Measurements from ENCODE around the gene KAZN. TPM values are rescaled to one million over a fixed set of nuclear protein-coding genes. Genes with fewer than 3 reads are reported as not detected.

Gene KAZN
- polyA plus RNA-seq, 1 donor from 2014 or later = 20.6 TPM

GRCh38 chr1:14679027-14679688 is 80.7 kb downstream of the KAZN start:
- Histone ChIP-seq H3K27ac (ENCODE audit: low read length) (no peak overlapping the region), H3K36me3 (ENCODE audit: insufficient read depth, low read length) (no peaks in the 10 kb centered on the region), H4K20me1 (ENCODE audit: insufficient read depth) (no peaks in the 10 kb centered on the region), H3K27me3 (ENCODE audit: insufficient read depth, low read depth, low read length) (no peaks in the 10 kb centered on the region), H3K4me2 (ENCODE audit: low read length) (no peak overlapping the region), H3K79me2 (replicated peaks; ENCODE audit: insufficient read depth, low read length) (peaks cover 23% of the 10 kb centered on the region), H3F3A (ENCODE audit: insufficient read depth, low read length, poor library complexity, severe bottlenecking) (no peaks in the 10 kb centered on the region), H2AFZ (ENCODE audit: low read depth, low read length) (no peak overlapping the region), H3K9me3 (ENCODE audit: low read length) (peaks cover 6% of the 10 kb centered on the region), H3K9ac (ENCODE audit: low read length) (no peak overlapping the region), H3K4me3 (ENCODE audit: low read length) (no peak overlapping the region), H3K9me2 (ENCODE audit: insufficient read depth, low read length) (no peaks in the 10 kb centered on the region)
- TF ChIP-seq REST (IDR thresholded peaks at IDR 0.05; ENCODE audit: borderline replicate concordance) = no peak
- TF ChIP-seq MXI1 (conservative IDR thresholded peaks at IDR 0.05; ENCODE audit: poor library complexity, severe bottlenecking) = no peak
- no peak for TF ChIP-seq POLR2AphosphoS5 (IDR thresholded peaks at IDR 0.05)
- no peak for TF ChIP-seq EP300 (conservative IDR thresholded peaks at IDR 0.05; ENCODE audit: poor library complexity, severe bottlenecking)
- no peak for TF ChIP-seq EZH2 (IDR thresholded peaks at IDR 0.05; ENCODE audit: borderline replicate concordance, insufficient read depth, low read length, poor library complexity, severe bottlenecking)
- TF ChIP-seq SMC3 (conservative IDR thresholded peaks at IDR 0.05; ENCODE audit: poor library complexity) = no peak
- no peak for TF ChIP-seq TAF1 (IDR thresholded peaks at IDR 0.05; ENCODE audit: low read depth)
- TF ChIP-seq CTCF (IDR thresholded peaks at IDR 0.05; ENCODE audit: poor library complexity, severe bottlenecking) = no peak

GRCh38 chr1:14681182-14681581 is 82.7 kb downstream of the KAZN start:
- Histone ChIP-seq H3K4me2 (ENCODE audit: low read length) (no peak overlapping the region), H3K79me2 (replicated peaks; ENCODE audit: insufficient read depth, low read length) (peaks cover 24% of the 10 kb centered on the region), H3K27ac (ENCODE audit: low read length) (no peak overlapping the region), H3K27me3 (ENCODE audit: insufficient read depth, low read depth, low read length) (no peaks in the 10 kb centered on the region), H3K9ac (ENCODE audit: low read length) (no peak overlapping the region), H2AFZ (ENCODE audit: low read depth, low read length) (no peak overlapping the region), H4K20me1 (ENCODE audit: insufficient read depth) (no peaks in the 10 kb centered on the region), H3K9me3 (ENCODE audit: low read length) (peaks cover 10% of the 10 kb centered on the region), H3K9me2 (ENCODE audit: insufficient read depth, low read length) (no peaks in the 10 kb centered on the region), H3K36me3 (ENCODE audit: insufficient read depth, low read length) (no peaks in the 10 kb centered on the region), H3F3A (ENCODE audit: insufficient read depth, low read length, poor library complexity, severe bottlenecking) (no peaks in the 10 kb centered on the region), H3K4me3 (ENCODE audit: low read length) (no peak overlapping the region)
- TF ChIP-seq REST (IDR thresholded peaks at IDR 0.05; ENCODE audit: borderline replicate concordance) = no peak
